DLD1 (cell line): ENCODE data around the gene CLIC5.

Source experiments
- in situ Hi-C: cut with HindIII; loops from 2 replicates; pipeline ENCODE4 v1.10.0; 2017; ENCODE audit warnings: low sequenced_read_pairs

The CLIC5 gene

GRCh38 chr6:45855642-45856394 lies 159.8 kb downstream of the CLIC5 start:
- in situ Hi-C loops = no loop called here

GRCh38 chr6:45854149-45854742 lies 161.4 kb downstream of the CLIC5 start:
- in situ Hi-C loops = no loop called here

DNA sequence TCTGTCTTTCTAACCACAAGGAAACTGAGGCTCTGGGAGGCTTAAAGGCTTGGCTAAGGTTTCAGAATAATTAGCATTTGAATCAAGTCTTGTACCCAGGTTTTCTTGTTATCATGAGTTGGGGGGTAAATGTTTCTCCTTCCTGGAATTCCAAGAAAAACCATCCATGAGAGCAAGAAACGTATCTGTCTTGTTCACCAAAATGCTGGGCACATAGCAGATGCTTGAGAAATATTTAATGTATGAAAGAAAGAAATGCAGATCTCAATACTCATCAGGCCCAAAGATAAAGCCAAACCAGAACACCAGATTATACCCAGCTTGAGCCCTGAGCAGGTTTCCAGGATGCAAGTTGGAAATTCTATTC lies 164.6 kb downstream of the CLIC5 start:
- in situ Hi-C loops = no loop called here

- in situ Hi-C loops = no loop called here
Observed at GRCh38 chr6:45850378-45851033, 165.2 kb downstream of the CLIC5 start.

GRCh38 chr6:45845567-45845966 lies 170.1 kb downstream of the CLIC5 start:
- in situ Hi-C loops = no loop called here

- in situ Hi-C loops = no loop called here
Observed at GRCh38 chr6:45844986-45845385, 170.7 kb downstream of the CLIC5 start.

- in situ Hi-C loops = no loop called here
Observed at GRCh38 chr6:45843848-45844521, 171.7 kb downstream of the CLIC5 start.

DNA sequence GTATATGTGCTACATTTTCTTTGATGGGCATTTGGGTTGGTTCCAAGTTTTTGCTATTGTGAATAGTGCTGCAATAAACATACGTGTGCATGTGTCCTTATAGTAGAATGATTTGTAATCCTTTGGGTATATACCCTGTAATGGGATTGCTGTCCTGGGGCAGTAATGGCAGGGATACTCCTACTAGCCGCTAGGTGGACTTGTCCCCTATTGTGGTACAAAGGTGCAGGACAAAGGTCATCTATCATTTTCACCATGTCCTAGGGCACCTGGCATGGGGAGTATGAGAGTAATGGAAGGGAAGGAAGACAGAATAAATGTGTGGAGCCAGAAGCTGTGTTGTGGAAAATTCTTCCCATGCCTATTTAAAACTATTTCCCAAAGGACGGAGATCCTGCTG lies 174.6 kb downstream of the CLIC5 start:
- in situ Hi-C loops = no loop called here

GRCh38 chr6:45838996-45839395 lies 176.7 kb downstream of the CLIC5 start:
- in situ Hi-C loops = no loop called here

GRCh38 chr6:45838451-45838850 lies 177.2 kb downstream of the CLIC5 start:
- in situ Hi-C loops = no loop called here

DNA sequence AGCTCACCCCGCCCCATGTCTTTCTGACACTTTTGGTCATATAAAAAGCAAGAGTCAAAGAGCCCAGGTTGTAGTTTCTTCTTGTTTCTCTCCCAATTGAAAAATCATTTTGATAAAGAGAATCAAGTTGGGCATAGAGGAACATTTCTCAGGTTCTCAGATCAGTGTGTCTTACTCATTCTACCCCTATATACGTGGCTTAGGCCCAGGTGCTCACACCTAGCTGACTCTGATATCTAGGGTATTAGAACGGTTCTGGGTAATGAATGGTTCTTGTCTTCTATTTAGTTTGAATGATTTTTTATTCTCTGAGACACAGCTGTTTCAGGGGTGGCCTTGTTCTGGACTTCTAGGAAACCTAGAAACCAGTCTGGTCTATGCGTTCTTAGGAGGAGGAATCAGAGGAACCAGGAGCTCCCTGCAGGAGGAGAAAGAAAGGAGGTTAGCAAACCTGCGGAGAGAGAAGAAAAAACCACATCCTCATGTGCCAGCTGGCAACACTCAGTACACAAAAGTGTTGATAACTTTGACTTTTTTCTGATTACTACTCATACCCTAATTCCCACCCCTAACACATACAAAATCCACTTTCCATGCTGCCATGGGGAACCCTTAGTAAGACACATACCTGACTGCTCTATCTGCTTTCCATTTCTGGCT lies 178.0 kb downstream of the CLIC5 start:
- in situ Hi-C loops = no loop called here

GRCh38 chr6:45836984-45837383 lies 178.7 kb downstream of the CLIC5 start:
- in situ Hi-C loops = no loop called here

- in situ Hi-C loops = no loop called here
Observed at GRCh38 chr6:45836438-45836824, 179.2 kb downstream of the CLIC5 start.

- in situ Hi-C loops = no loop called here
Observed at GRCh38 chr6:45835721-45836437, 179.8 kb downstream of the CLIC5 start.

DNA sequence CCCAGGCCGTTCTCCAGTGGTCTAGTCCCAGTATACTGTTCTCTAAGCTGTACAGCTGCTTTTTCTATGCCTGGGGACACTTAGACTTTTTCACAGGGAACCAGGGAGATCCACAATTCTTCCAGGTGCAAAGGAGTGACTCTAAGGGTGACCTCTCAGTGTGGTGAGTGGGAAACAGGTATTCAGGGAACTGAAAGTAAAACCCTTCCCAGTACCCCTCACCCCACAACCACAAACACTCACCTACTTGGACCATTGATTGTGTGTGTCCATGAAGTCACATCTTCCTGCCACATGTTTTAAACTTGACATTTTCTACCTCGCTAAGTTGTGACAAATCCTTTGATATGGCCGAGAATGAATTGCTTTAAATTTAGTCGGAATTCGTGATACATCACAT lies 183.6 kb downstream of the CLIC5 start:
- in situ Hi-C loops = no loop called here
